OCI-LY1 (cell line): ENCODE measurements around the gene BCL7B.

Source experiments
- H2AFZ ChIP-seq: fragments of 200-600 bp; sonication (generic), shearing (Covaris generic); 2 replicates; pipeline ENCODE4 v1.6.0; 2014; ENCODE audit warnings: antibody characterized with exemption, mild to moderate bottlenecking, low read length
- H3F3A ChIP-seq: fragments of 200-600 bp; sonication (generic), shearing (Covaris generic); 2 replicates; pipeline ENCODE4 v1.6.0; 2014; ENCODE audit warnings: mild to moderate bottlenecking, antibody characterized with exemption, low read length, moderate library complexity; ENCODE audit not compliant: insufficient read depth
- H3K27ac ChIP-seq: fragments of 200-600 bp; sonication (generic); 2 replicates; pipeline ENCODE4 v1.5.1; 2014; ENCODE audit warnings: low read length, mixed run types, mild to moderate bottlenecking, low read depth; ENCODE audit not compliant: poor library complexity, severe bottlenecking
- H3K27me3 ChIP-seq: fragments of 200-600 bp; sonication (generic); 2 replicates; pipeline ENCODE4 v1.6.0; 2014; ENCODE audit warnings: antibody characterized with exemption, mild to moderate bottlenecking, low read length, moderate library complexity; ENCODE audit not compliant: insufficient read depth
- H3K36me3 ChIP-seq: fragments of 200-600 bp; sonication (generic); 2 replicates; pipeline ENCODE4 v1.6.1; 2014; ENCODE audit warnings: mild to moderate bottlenecking, antibody characterized with exemption, low read length, moderate library complexity, mixed read lengths; ENCODE audit not compliant: insufficient read depth
- H3K4me1 ChIP-seq: fragments of 200-600 bp; sonication (generic); 2 replicates; pipeline ENCODE4 v1.5.1; 2014; ENCODE audit warnings: mild to moderate bottlenecking, low read length, moderate library complexity; ENCODE audit not compliant: insufficient read depth, severe bottlenecking
- H3K4me2 ChIP-seq: fragments of 200-600 bp; sonication (generic), shearing (Covaris generic); 2 replicates; pipeline ENCODE4 v1.6.1; 2014; ENCODE audit warnings: low read length
- H3K4me3 ChIP-seq: fragments of 200-600 bp; sonication (generic); 2 replicates; pipeline ENCODE4 v1.5.1; 2014; ENCODE audit warnings: low read length, low read depth, mild to moderate bottlenecking, mixed read lengths; ENCODE audit not compliant: poor library complexity, severe bottlenecking
- H3K79me2 ChIP-seq: fragments of 200-600 bp; shearing (Covaris generic); 2 replicates; pipeline ENCODE4 v1.6.1; 2016; ENCODE audit warnings: mixed run types, low read length, mixed read lengths; ENCODE audit not compliant: insufficient read depth
- H3K9ac ChIP-seq: fragments of 200-600 bp; sonication (generic), shearing (Covaris generic); 2 replicates; pipeline ENCODE4 v1.6.1; 2014; ENCODE audit warnings: mild to moderate bottlenecking, low read length, mixed read lengths
- H3K9me2 ChIP-seq: fragments of 200-600 bp; sonication (generic), shearing (Covaris generic); 2 replicates; pipeline ENCODE4 v1.6.1; 2014; ENCODE audit warnings: low read depth, mild to moderate bottlenecking, low read length, mixed read lengths
- H3K9me3 ChIP-seq: fragments of 200-600 bp; shearing (Covaris generic); 2 replicates; pipeline ENCODE4 v1.6.1; 2014; ENCODE audit warnings: low read length, mixed read lengths
- H4K20me1 ChIP-seq: fragments of 200-600 bp; sonication (generic), shearing (Covaris generic); 2 replicates; pipeline ENCODE4 v1.6.0; 2016; ENCODE audit warnings: mild to moderate bottlenecking, low read length; ENCODE audit not compliant: insufficient read depth
- EZH2 ChIP-seq: fragments of 200-600 bp; sonication (generic), shearing (Covaris generic); IDR thresholded peaks from 2 replicates; pipeline ENCODE4 v1.8.0; 2017; ENCODE audit warnings: borderline replicate concordance, mixed run types, mild to moderate bottlenecking, antibody characterized with exemption, low read length, moderate library complexity, mixed read lengths
- TF ChIP-seq, protein P1 (sequence below): fragments of 200-600 bp; sonication (generic), shearing (Covaris generic); IDR thresholded peaks from 2 replicates; pipeline ENCODE4 v1.5.1; 2017; ENCODE audit warnings: mild to moderate bottlenecking, antibody characterized with exemption, low read length, moderate library complexity, mixed read lengths

BCL7B gene

DNA sequence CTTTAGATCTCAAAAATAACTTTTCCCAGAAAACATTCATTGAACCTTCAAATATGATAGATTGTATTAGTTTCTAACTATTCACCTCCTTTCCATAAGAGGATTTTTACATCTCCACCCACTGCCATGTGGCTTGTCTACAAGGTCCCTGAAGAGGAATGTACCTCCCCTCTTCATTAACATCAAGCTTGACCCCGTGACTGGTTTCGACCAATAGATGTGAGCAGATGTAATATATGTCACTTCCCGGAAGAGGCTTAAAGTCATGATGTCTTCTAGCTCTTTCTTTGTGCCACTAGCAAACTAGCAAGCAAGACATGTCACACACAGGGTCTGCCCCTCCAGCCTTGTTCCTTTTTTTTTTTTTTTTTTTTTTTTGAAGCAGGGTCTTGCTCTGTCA is 42.3 kb downstream of the BCL7B start:
- Histone ChIP-seq H3K79me2 (peaks cover 98% of the 10 kb centered on the region), H3K27me3 (no peaks in the 10 kb centered on the region), H3K9ac (no peak overlapping the region), H3K4me1 (peaks cover 22% of the 10 kb centered on the region), H3K9me2 (no peaks in the 10 kb centered on the region), H3K36me3 (peaks cover 96% of the 10 kb centered on the region), H4K20me1 (peaks cover 14% of the 10 kb centered on the region; the same call in 1 of the 2 replicates), H3K27ac (no peak overlapping the region), H2AFZ (no peak overlapping the region), H3K4me3 (no peak overlapping the region), H3K4me2 (no peak overlapping the region), H3K9me3 (no peaks in the 10 kb centered on the region), H3F3A (no peaks in the 10 kb centered on the region)
- no peak for TF ChIP-seq EZH2
- TF ChIP-seq, protein P1, sequence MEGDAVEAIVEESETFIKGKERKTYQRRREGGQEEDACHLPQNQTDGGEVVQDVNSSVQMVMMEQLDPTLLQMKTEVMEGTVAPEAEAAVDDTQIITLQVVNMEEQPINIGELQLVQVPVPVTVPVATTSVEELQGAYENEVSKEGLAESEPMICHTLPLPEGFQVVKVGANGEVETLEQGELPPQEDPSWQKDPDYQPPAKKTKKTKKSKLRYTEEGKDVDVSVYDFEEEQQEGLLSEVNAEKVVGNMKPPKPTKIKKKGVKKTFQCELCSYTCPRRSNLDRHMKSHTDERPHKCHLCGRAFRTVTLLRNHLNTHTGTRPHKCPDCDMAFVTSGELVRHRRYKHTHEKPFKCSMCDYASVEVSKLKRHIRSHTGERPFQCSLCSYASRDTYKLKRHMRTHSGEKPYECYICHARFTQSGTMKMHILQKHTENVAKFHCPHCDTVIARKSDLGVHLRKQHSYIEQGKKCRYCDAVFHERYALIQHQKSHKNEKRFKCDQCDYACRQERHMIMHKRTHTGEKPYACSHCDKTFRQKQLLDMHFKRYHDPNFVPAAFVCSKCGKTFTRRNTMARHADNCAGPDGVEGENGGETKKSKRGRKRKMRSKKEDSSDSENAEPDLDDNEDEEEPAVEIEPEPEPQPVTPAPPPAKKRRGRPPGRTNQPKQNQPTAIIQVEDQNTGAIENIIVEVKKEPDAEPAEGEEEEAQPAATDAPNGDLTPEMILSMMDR, result no peak

DNA sequence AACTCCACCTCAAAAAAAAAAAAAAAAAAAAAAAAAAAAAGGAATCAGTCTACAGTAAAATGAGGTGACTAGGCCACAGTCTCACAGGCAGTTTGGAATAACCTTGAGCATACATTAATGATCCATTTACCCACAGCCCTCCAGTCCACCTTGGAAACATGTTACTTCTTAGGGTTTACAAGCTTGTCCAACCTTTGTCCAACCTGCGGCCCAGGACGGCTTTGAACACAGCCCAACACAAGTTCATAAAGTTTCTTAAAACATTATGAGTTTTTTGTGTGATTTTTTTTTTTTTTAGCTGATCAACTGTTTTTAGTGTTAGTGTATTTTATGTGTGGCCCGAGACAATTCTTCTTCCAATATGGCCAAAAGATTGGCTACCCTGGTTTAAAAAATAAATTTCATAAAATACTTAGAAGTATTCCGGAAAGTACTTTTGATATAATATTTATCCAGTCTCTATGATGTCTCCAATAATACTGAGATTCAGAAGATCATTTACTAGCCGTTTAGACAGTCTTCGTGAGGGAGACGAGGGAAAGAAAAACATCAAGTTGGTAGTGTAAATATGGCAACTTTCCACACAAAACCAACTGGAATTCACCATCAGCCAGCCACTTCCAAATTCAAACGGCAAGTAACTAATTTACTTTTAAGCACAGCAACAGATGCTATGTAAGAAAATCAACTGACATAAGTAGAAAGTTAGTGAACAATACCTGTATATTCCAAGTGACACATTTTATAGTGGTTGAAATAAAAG is 45.3 kb downstream of the BCL7B start:
- Histone ChIP-seq H3K9ac (no peak overlapping the region), H3K79me2 (peaks cover 74% of the 10 kb centered on the region), H2AFZ (no peak overlapping the region), H3K4me3 (no peak overlapping the region), H3F3A (no peaks in the 10 kb centered on the region), H3K9me2 (no peaks in the 10 kb centered on the region), H3K27me3 (no peaks in the 10 kb centered on the region), H3K36me3 (peaks cover 99% of the 10 kb centered on the region), H3K9me3 (no peaks in the 10 kb centered on the region), H3K27ac (no peak overlapping the region), H3K4me1 (peaks cover 4% of the 10 kb centered on the region), H3K4me2 (no peak overlapping the region), H4K20me1 (no peaks in the 10 kb centered on the region)
- TF ChIP-seq EZH2, result no peak
- TF ChIP-seq, protein P1, result no peak

DNA sequence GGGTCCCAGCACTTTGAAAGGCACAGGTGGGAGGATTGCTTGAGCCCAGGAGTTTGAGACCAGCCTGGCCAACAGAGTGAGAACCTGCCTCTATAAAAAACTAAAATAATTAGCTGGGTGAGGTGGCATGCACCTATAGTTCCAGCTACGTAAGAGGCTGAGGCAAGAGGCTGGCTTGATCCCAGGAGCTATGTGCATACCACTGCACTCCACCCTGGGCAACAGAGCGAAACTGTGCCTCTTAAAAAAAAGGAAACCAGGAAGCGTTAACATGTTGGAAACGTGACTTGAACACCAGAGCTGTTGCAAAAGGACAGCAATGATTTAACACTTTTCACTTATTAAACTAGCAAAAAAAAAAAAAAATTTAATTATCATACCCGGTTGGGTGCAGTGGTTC is 48.0 kb downstream of the BCL7B start:
- H3K4me3 ChIP-seq, result no peak overlapping the region
- H3K4me1 ChIP-seq, result no peaks in the 10 kb centered on the region
- H3K27me3 ChIP-seq, result no peaks in the 10 kb centered on the region
- no peak overlapping the region for H2AFZ ChIP-seq
- H3K9me2 ChIP-seq, result no peaks in the 10 kb centered on the region
- H3K9ac ChIP-seq, result no peak overlapping the region
- no peak overlapping the region for H3K27ac ChIP-seq
- peaks cover 49% of the 10 kb centered on the region for H3K79me2 ChIP-seq
- no peaks in the 10 kb centered on the region for H3F3A ChIP-seq
- no peak overlapping the region for H3K4me2 ChIP-seq
- TF ChIP-seq EZH2, result no peak
- TF ChIP-seq, protein P1, result no peak
- no peaks in the 10 kb centered on the region for H4K20me1 ChIP-seq
- peaks cover 97% of the 10 kb centered on the region for H3K36me3 ChIP-seq
- H3K9me3 ChIP-seq, result no peaks in the 10 kb centered on the region
